GM12878 (cell line): ENCODE data around the gene PGM5. TPM values are rescaled to one million over a fixed set of nuclear protein-coding genes. Genes with fewer than 3 reads are reported as not detected.

Experiments used
- ATAC-seq: fragments of 200-7000 bp; cut with Tn5 transposase; 3 replicates; pipeline ENCODE4 v1.9.1; 2020; ENCODE audit warnings: mild to moderate bottlenecking, moderate library complexity
- BruUV-seq: library from RNA; stranded (reverse); fragments of 400-500 nt; replicated peaks from 2 replicates; lab custom pipeline; 2021; lab: Mats Ljungman, UMichigan
- CTCF ChIA-PET: fragments of 300-600 bp; sonication (Branson Sonifier 250); formaldehyde crosslinking; extraction: SDS; loops from one replicate; lab custom pipeline; 2021; ENCODE audit warnings: inconsistent platforms; lab: Yijun Ruan, JAX
- POLR2A ChIA-PET: fragments of 350-600 bp; formaldehyde crosslinking; extraction: SDS; loops from one replicate; lab custom pipeline; 2021; ENCODE audit warnings: inconsistent platforms; lab: Charles Lee
- RAD21 ChIA-PET: fragments of 300-600 bp; sonication (Branson Sonifier 250); formaldehyde crosslinking; loops from one replicate; lab custom pipeline; 2023; ENCODE audit warnings: antibody characterized with exemption; ENCODE audit not compliant: unreplicated experiment; lab: Charles Lee
- SMC1A ChIA-PET: fragments of 300-600 bp; sonication (Branson Sonifier 250); formaldehyde crosslinking; loops from one replicate; lab custom pipeline; 2023; ENCODE audit not compliant: unreplicated experiment, uncharacterized antibody; lab: Charles Lee
- DNase-seq: peaks from one replicate; pipeline ENCODE4 v3.0.0-alpha.2; 2011; ENCODE audit warnings: low read depth, low spot score
- FAIRE-seq: peaks from 3 replicates; lab custom pipeline; 2011; peaks lifted over from hg19 to GRCh38; lab: Jason Lieb, UNC
- H2AFZ ChIP-seq: 2 replicates; pipeline ENCODE4 v1.6.0; 2011; ENCODE audit warnings: low read depth, low read length, control low read depth; ENCODE audit not compliant: control insufficient read depth
- H3K27ac ChIP-seq: 2 replicates; pipeline ENCODE4 v1.5.1; 2011; ENCODE audit warnings: control low read depth; ENCODE audit not compliant: control insufficient read depth, insufficient read depth
- H3K27me3 ChIP-seq, 2 experiments: replicated peaks in 1 of 2; 2 replicates each; pipeline versions ENCODE4 v1.6.0 to v1.6.1; 2011; ENCODE audit warnings: low read length in 1 of 2; ENCODE audit not compliant: control insufficient read depth in 2 of 2, insufficient read depth in 2 of 2
- H3K36me3 ChIP-seq, 2 experiments: 2 replicates each; pipeline ENCODE4 v1.5.1; 2011; ENCODE audit warnings: low read length in 1 of 2; ENCODE audit not compliant: control insufficient read depth in 2 of 2, insufficient read depth in 2 of 2
- H3K4me1 ChIP-seq: 2 replicates; pipeline ENCODE4 v1.6.1; 2011; ENCODE audit warnings: mild to moderate bottlenecking, low read length, moderate library complexity, mixed read lengths; ENCODE audit not compliant: control insufficient read depth, insufficient read depth
- H3K4me2 ChIP-seq: 2 replicates; pipeline ENCODE4 v1.6.0; 2011; ENCODE audit warnings: control low read depth; ENCODE audit not compliant: control insufficient read depth, insufficient read depth
- H3K4me3 ChIP-seq: fragments of 200-600 bp; sonication (generic); 2 replicates; pipeline ENCODE4 v1.5.1; 2016
- H3K79me2 ChIP-seq: 2 replicates; pipeline ENCODE4 v1.6.0; 2011; ENCODE audit warnings: low read length; ENCODE audit not compliant: control insufficient read depth, insufficient read depth
- H3K9ac ChIP-seq: 2 replicates; pipeline ENCODE4 v1.8.0; 2011; ENCODE audit warnings: low read length, control low read depth, mixed read lengths; ENCODE audit not compliant: control insufficient read depth, insufficient read depth
- H3K9me3 ChIP-seq: replicated peaks from 3 replicates; pipeline ENCODE4 v1.5.1; 2011; ENCODE audit warnings: mild to moderate bottlenecking, low read length; ENCODE audit not compliant: control insufficient read depth, insufficient read depth
- H4K20me1 ChIP-seq: 2 replicates; pipeline ENCODE4 v1.6.0; 2011; ENCODE audit not compliant: control insufficient read depth, insufficient read depth
- CBFB ChIP-seq: IDR thresholded peaks from 2 replicates; pipeline ENCODE4 v1.6.1; 2016; ENCODE audit warnings: antibody characterized with exemption, low read depth
- CUX1 ChIP-seq: IDR thresholded peaks from 2 replicates; pipeline ENCODE4 v1.6.1; 2012; ENCODE audit warnings: improper control_type of control experiment, low read depth, low read length; ENCODE audit not compliant: insufficient replicate concordance
- DPF2 ChIP-seq: fragments of 450-650 bp; IDR thresholded peaks from 2 replicates; pipeline ENCODE4 v1.6.1; 2017; ENCODE audit warnings: mild to moderate bottlenecking
- FOXK2 ChIP-seq: fragments of 450-650 bp; IDR thresholded peaks from 2 replicates; pipeline ENCODE4 v1.6.1; 2017; ENCODE audit warnings: mild to moderate bottlenecking, moderate library complexity
- HDGF ChIP-seq: fragments of 450-650 bp; IDR thresholded peaks from 2 replicates; pipeline ENCODE4 v1.6.1; 2016; ENCODE audit warnings: antibody characterized with exemption
- IKZF2 ChIP-seq, 2 experiments: fragments of 450-650 bp; IDR thresholded peaks; 2 replicates each; pipeline ENCODE4 v1.6.1; 2017; ENCODE audit warnings: mild to moderate bottlenecking in 2 of 2, moderate library complexity in 2 of 2
- JUND ChIP-seq: IDR thresholded peaks from 2 replicates; pipeline ENCODE4 v1.6.1; 2012; ENCODE audit warnings: low read depth, mild to moderate bottlenecking, low read length, improper control_type of control experiment, moderate library complexity
- MAX ChIP-seq: IDR thresholded peaks from 2 replicates; pipeline ENCODE4 v1.6.1; 2012; ENCODE audit warnings: low read depth, low read length, improper control_type of control experiment
- MTA3 ChIP-seq: IDR thresholded peaks from 2 replicates; pipeline ENCODE4 v1.6.1; 2012; ENCODE audit warnings: low read length, inconsistent platforms, borderline replicate concordance
- NFYB ChIP-seq: IDR thresholded peaks from 2 replicates; pipeline ENCODE4 v1.6.1; 2011; ENCODE audit warnings: low read depth, mild to moderate bottlenecking, low read length, improper control_type of control experiment, moderate library complexity; ENCODE audit not compliant: insufficient read depth
- PKNOX1 ChIP-seq: fragments of 450-650 bp; IDR thresholded peaks from 2 replicates; pipeline ENCODE4 v1.6.1; 2016; ENCODE audit warnings: mild to moderate bottlenecking
- RUNX3 ChIP-seq: IDR thresholded peaks from 2 replicates; pipeline ENCODE4 v1.6.1; 2012; ENCODE audit warnings: low read length, inconsistent platforms
- TAF1 ChIP-seq: IDR thresholded peaks from 2 replicates; pipeline ENCODE4 v1.6.1; 2011; ENCODE audit warnings: mild to moderate bottlenecking, low read depth, low read length, borderline replicate concordance
- YBX1 ChIP-seq: fragments of 450-650 bp; IDR thresholded peaks from 2 replicates; pipeline ENCODE4 v1.6.1; 2016; ENCODE audit warnings: antibody characterized with exemption
- ZNF592 ChIP-seq: fragments of 450-650 bp; IDR thresholded peaks from 2 replicates; pipeline ENCODE4 v1.6.1; 2017; ENCODE audit warnings: mild to moderate bottlenecking, moderate library complexity
- WGBS: methylation state at CpG from one replicate; pipeline ENCODE4 v1.1.6; 2016; ENCODE audit warnings: low lambda C conversion rate; ENCODE audit not compliant: insufficient replicate concordance, insufficient coverage; ENCODE audit errors: missing lambda C conversion rate; 5-methylcytosine and 5-hydroxymethylcytosine counted together
- in situ Hi-C: fragments of 300-500 bp; cut with MboI; formaldehyde crosslinking; loops from 9 replicates; pipeline ENCODE4 v1.14.3; 2018; ENCODE audit warnings: mixed read lengths
- intact Hi-C: fragments of 100-400 bp; cut with micrococcal nuclease; formaldehyde crosslinking; loops from one replicate; pipeline ENCODE4 v1.14.2; 2022; ENCODE audit not compliant: unreplicated experiment
- polyA plus RNA-seq, 11 experiments: library from polyadenylated mRNA; depleted of rRNA in 4 of 11; unstranded in 6 of 11; stranded (reverse) in 5 of 11; fragments of >200 nt; fragmentation: Nextera tagmentation in 4 of 11; fragmentation: Illumina TruSeq in 1 of 11; extraction: Ambion mirVana in 4 of 11; extraction: Trizol in 1 of 11; gene quantifications; 1 replicate in 1 of 11; 2 replicates in 10 of 11; pipeline versions ENCODE4 v1.2.1 to v1.2.3, GENCODE V29; 2011 to 2016; ENCODE audit warnings: inconsistent platforms in 2 of 11, missing spikeins in 2 of 11, low read depth in 1 of 11
- total RNA-seq, 4 experiments: library from RNA; depleted of rRNA in 3 of 4; stranded (reverse); fragments of >200 nt in 3 of 4; fragmentation: Illumina TruSeq in 1 of 4; extraction: Trizol in 1 of 4; gene quantifications; 2 replicates each; pipeline versions ENCODE4 v1.2.1 to v1.2.3, GENCODE V29; 2013 to 2021

The PGM5 gene
- total and polyA plus RNA-seq, 10 of the 15 experiments (the other 5 are each of a cell fraction or from before 2014, with no cell fraction given), result 0.28 to 0.73 TPM; not detected in 8

GRCh38 chr9:68457803-68458202 lies 101.4 kb downstream of the PGM5 start:
- ATAC-seq (no peak), DNase-seq (no peak), FAIRE-seq (no peak)
- 5% methylated on average over 1 of the region's 1 CpG for WGBS
- BruUV-seq, result no TSS peak
- ChIA-PET POLR2A (no interaction called here), SMC1A (no interaction called here), RAD21 (no interaction called here), CTCF (no interaction called here)
- intact Hi-C loops (no loop called here), in situ Hi-C loops (no loop called here)
- Histone ChIP-seq H3K36me3 (no peaks in the 10 kb centered on the region), H3K4me2 (no peak overlapping the region), H3K27ac (no peak overlapping the region), H3K4me1 (no peaks in the 10 kb centered on the region), H3K4me3 (no peak overlapping the region), H3K79me2 (no peaks in the 10 kb centered on the region), H4K20me1 (no peaks in the 10 kb centered on the region), H3K9me3 (no peaks in the 10 kb centered on the region), H2AFZ (no peak overlapping the region), H3K9ac (no peak overlapping the region), H3K27me3 (no peaks in the 10 kb centered on the region; a peak in 1 of 4 replicates)
- TF ChIP-seq PKNOX1 (no peak), HDGF (no peak), IKZF2 (IDR thresholded peaks at IDR 0.05) (no peak), NFYB (no peak), MTA3 (no peak), CBFB (no peak), FOXK2 (no peak), MAX (no peak), RUNX3 (no peak), DPF2 (no peak), CUX1 (no peak), YBX1 (no peak), ZNF592 (no peak), TAF1 (no peak), JUND (no peak)
